Adrenal gland (tissue), 12 donors: ENCODE measurements around the gene OGDH. TPM values are rescaled to one million over a fixed set of nuclear protein-coding genes. Genes with fewer than 3 reads are reported as not detected.
"Not testable (repeated sequence)": the region's sequence is repeated elsewhere in the genome, so short reads cannot be mapped to it uniquely, and the experiment has no call there.

Experiments
- DNase-seq, 7 donors: peaks; one replicate each; pipeline ENCODE4 v3.0.0-alpha.2; 2019 to 2020
- H3K27ac ChIP-seq, 5 donors: fragments of 200-600 bp; sonication (generic) in 4 of 5; 1 replicate in 3 of 5; 2 replicates in 2 of 5; pipeline versions ENCODE4 v1.5.1 to v1.8.0; 2016 to 2020; ENCODE audit warnings: mild to moderate bottlenecking in 1 of 5
- H3K27me3 ChIP-seq: fragments of 200-600 bp; 2 replicates; pipeline ENCODE4 v1.8.0; 2021
- H3K36me3 ChIP-seq, 2 donors: fragments of 200-600 bp; replicated peaks in 1 of 2; 1 replicate in 1 of 2; 2 replicates in 1 of 2; pipeline versions ENCODE4 v1.5.1 to v1.8.0; 2018 to 2022
- H3K4me1 ChIP-seq, 2 donors: fragments of 200-600 bp; replicated peaks in 1 of 2; 1 replicate in 1 of 2; 2 replicates in 1 of 2; pipeline versions ENCODE4 v1.5.1 to v1.8.0; 2018 to 2021
- H3K4me3 ChIP-seq, 4 donors: fragments of 200-600 bp; sonication (generic) in 3 of 4; one replicate each; pipeline ENCODE4 v1.5.1; 2016 to 2018
- H3K9me3 ChIP-seq, 3 donors: fragments of 200-600 bp; sonication (generic) in 1 of 3; replicated peaks in 1 of 3; 1 replicate in 2 of 3; 2 replicates in 1 of 3; pipeline versions ENCODE4 v1.5.1 to v1.8.0; 2016 to 2021
- POLR2A ChIP-seq, 2 donors: fragments of 450-650 bp; IDR thresholded peaks; one replicate each; pipeline ENCODE4 v1.6.1; 2017; ENCODE audit warnings: antibody characterized with exemption in 2 of 2, mild to moderate bottlenecking in 2 of 2, moderate library complexity in 1 of 2
- WGBS, 4 donors: extraction: QIAGEN DNeasy Blood & Tissue Kit in 2 of 4; methylation state at CpG; one replicate each; pipeline versions ENCODE4 v1.1.5 to v1.1.7; 2013 to 2017; 5-methylcytosine and 5-hydroxymethylcytosine counted together
- intact Hi-C, 2 donors: fragments of 100-400 bp; cut with DNase I; formaldehyde crosslinking; loops; one replicate each; pipeline versions ENCODE4 v1.14.1 to v1.15.0; 2022 to 2023
- polyA plus RNA-seq, 3 donors: library from polyadenylated mRNA; stranded (reverse); fragments of 200-250 nt in 2 of 3; fragments of 350-450 nt in 1 of 3; fragmentation: Illumina TruSeq in 1 of 3; extraction: RNeasy Lipid Tissue Mini Kit (QIAGEN cat#74804) in 1 of 3; gene quantifications; one replicate each; pipeline ENCODE4 v1.2.3, GENCODE V29; 2013 to 2014
- total RNA-seq, 9 donors: library from RNA; depleted of rRNA in 4 of 9; stranded (reverse); fragments of >200 nt in 4 of 9; fragments of 120-200 nt in 1 of 9; fragmentation: NEBNext Ultra II Directional in 1 of 9; extraction: Animal tissue kit (Norgen Biotek cat#: 25700) in 1 of 9; gene quantifications; one replicate each; pipeline versions ENCODE4 v1.1.0 to v1.2.4, GENCODE V29; 2013 to 2023
- TF ChIP-seq, protein P1 (sequence below), 6 experiments: fragments of 450-650 bp in 4 of 6; fragments of 200-600 bp in 2 of 6; sonication (generic) in 1 of 6; IDR thresholded peaks; 1 replicate in 5 of 6; 2 replicates in 1 of 6; pipeline versions ENCODE4 v1.5.1 to v1.8.0; 2016 to 2021; ENCODE audit warnings: antibody characterized with exemption in 6 of 6, mild to moderate bottlenecking in 2 of 6, moderate library complexity in 1 of 6
- donor health status: healthy with polysubstance abuse.
- donor health status: Bipolar disorder and iron deficiency.
- donor health status: DM: yes; HTN: yes; CAD: no.
- donor health status: DM: no; HTN: no; CAD: no.
- donor health status: DM: no; HTN: no; CAD: no.
- donor health status: DM: yes; HTN: yes; CAD: no.

Gene OGDH
- total and polyA plus RNA-seq, 12 donors = 46.0 to 284 (median 144) TPM

DNA sequence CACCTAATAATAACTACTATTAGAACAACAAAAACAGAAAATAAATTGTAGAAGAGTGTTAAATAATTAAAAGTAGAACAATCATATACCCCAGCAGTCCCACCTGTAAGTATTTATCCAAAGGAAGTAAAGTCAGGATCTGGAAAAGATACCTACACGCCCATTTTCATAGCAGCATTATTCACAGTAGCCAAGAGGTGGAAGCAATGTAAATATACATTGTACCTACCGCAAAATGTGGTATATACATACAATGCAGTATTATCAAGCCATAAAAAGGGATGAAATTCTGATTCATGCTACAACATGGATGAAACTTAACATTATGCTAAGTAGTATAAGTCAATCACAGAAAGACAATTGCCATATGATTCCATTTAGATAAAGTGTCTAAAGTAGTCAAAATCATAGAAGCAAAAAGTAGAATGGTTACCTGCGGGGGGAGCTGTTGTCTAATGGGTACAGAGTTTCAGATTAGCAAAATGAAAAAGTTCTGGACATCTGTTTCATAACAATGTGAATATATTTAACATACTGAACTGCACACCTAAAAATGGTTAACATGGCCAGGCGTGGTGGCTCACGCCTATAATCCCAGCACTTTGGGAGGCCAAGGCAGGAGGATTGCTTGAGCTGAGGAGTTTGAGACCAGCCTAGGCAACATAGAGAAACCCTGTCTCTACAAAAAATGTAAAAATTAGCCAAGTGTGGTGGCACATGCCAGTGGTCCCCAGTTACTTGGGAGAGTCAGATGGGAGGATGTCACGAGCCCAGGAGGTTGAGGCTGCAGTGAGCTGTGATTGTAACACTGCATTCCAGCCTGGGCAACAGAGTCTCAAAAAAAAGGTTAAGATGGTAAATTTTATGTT is 18.4 kb upstream of the OGDH start:
- intact Hi-C loops = loop anchor here (5.0 to 10.0 kb wide), 3 partner anchors 177 to 334 kb away; no protein-coding TSS in a partner anchor

DNA sequence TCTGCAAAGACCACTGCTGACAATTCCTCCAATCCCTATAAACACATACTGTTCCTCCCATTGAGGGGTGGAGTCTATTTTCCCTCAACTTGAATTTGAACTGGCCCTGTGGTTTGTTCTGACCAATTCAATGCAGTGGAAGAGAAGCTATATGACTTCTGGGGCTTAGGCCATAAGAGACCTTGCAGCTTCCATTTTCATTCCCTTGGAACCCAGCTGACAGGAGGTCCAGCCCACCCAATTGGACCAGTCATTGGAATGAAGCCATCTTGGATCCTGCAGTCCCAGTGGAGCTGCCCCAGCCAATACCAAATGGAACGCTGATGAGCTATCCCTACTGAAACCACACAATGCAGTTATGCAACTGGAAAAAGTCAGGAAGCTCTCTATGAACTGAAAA is 15.5 kb upstream of the OGDH start:
- Histone ChIP-seq H3K27me3 (no peaks in the 10 kb centered on the region), H3K4me1 (no peaks in the 10 kb centered on the region), H3K9me3 (no peaks in the 10 kb centered on the region), H3K4me3 (no peak overlapping the region), H3K36me3 (no peaks in the 10 kb centered on the region), H3K27ac (no peak overlapping the region)
- intact Hi-C loops = loop anchor here (5.0 to 10.0 kb wide), 2 partner anchors 174 to 256 kb away; partner anchors contain the start of gene H2AZ2 (in 1 of the 2)
- WGBS, 4 donors = 87 to 92% (median 89%) methylated on average over 1 of the region's 1 CpG
- no peak for DNase-seq
- TF ChIP-seq POLR2A (IDR thresholded peaks at IDR 0.05) = no peak
- TF ChIP-seq, protein P1, sequence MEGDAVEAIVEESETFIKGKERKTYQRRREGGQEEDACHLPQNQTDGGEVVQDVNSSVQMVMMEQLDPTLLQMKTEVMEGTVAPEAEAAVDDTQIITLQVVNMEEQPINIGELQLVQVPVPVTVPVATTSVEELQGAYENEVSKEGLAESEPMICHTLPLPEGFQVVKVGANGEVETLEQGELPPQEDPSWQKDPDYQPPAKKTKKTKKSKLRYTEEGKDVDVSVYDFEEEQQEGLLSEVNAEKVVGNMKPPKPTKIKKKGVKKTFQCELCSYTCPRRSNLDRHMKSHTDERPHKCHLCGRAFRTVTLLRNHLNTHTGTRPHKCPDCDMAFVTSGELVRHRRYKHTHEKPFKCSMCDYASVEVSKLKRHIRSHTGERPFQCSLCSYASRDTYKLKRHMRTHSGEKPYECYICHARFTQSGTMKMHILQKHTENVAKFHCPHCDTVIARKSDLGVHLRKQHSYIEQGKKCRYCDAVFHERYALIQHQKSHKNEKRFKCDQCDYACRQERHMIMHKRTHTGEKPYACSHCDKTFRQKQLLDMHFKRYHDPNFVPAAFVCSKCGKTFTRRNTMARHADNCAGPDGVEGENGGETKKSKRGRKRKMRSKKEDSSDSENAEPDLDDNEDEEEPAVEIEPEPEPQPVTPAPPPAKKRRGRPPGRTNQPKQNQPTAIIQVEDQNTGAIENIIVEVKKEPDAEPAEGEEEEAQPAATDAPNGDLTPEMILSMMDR (IDR thresholded peaks at IDR 0.05) = no peak

More for the DNA sequence above, 18.4 kb upstream of the OGDH start:
- TF ChIP-seq, protein P1 (IDR thresholded peaks at IDR 0.05) = peak; percentile 46 to 79 (median 67)
- no peak for TF ChIP-seq POLR2A (IDR thresholded peaks at IDR 0.05)
- no peaks in the 10 kb centered on the region for H3K9me3 ChIP-seq
- 17 to 24% (median 23%) methylated on average over 6 of the region's 6 CpGs for WGBS, 4 donors
- no peak overlapping the region for H3K27ac ChIP-seq
- peak; percentile 51 to 81 (median 64) for DNase-seq
- H3K36me3 ChIP-seq = no peaks in the 10 kb centered on the region
- H3K4me1 ChIP-seq = peaks cover 0 to under 1% of the 10 kb centered on the region in 2 donors
- no peak overlapping the region for H3K4me3 ChIP-seq
- no peaks in the 10 kb centered on the region for H3K27me3 ChIP-seq

DNA sequence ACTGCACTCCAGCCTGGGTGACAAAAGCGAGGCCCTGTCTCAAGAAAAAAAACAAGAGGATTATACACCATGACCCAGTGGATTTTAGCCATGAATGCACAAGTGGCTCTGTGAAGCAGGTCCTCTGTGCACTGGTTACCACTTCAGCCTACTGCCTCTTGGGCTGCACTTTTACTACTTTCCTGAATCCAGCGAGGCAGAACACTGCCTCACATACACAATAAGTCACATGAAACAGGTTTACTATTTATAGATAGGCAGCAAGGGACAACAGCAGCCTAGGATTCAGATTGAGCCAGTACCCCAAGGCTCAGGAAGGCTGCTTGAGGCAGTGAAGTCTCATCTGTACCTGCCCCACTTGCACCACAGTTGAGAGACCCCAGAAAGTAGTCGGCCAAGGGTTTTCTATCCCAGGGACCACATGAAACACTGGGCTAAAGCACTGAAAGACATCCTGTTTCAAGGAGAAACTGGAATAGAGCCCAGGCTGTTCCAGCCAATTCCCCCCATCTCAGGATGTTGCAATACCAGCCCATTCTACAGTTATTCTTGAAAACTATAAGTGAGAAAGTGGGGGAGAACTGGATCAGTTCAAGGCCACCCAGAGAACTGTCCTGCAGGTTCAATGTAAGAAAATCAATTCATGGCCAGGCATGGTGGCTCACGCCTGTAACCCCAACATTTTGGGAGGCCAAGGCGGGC is 10.3 kb upstream of the OGDH start:
- intact Hi-C loops = loop anchor here in 1 of 2 donors (10.0 kb wide), 1 partner anchor 169 kb away; no protein-coding TSS in a partner anchor

DNA sequence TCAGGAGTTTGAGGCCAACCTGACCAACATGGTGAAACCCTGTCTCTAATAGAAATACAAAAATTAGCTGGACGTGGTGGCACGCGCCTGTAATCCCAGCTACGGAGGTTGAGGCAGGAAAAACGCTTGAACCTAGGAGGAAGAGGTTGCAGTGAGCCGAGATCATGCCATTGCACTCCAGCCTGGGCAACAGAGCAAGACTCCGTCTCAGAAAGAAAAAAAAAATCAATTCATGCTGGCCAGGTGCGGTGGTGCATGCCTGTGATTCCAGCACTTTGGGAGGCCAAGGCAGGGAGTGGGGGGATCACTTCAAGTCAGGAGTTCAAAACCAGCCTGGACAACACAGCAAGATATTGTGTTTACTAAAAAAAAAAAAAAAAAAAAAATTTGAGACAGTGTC is 9.2 kb upstream of the OGDH start:
- intact Hi-C loops = loop anchor here in 1 of 2 donors (10.0 kb wide), 1 partner anchor 168 kb away; no protein-coding TSS in a partner anchor
- H3K4me1 ChIP-seq, DNase-seq, H3K9me3 ChIP-seq, H3K36me3 ChIP-seq, H3K27me3 ChIP-seq, H3K27ac ChIP-seq, H3K4me3 ChIP-seq: not testable (repeated sequence)
- WGBS, 4 donors = 83 to 92% (median 91%) methylated on average over 8 of the region's 8 CpGs

More for the DNA sequence above, 10.3 kb upstream of the OGDH start:
- Histone ChIP-seq H3K36me3 (no peaks in the 10 kb centered on the region), H3K27ac (no peak overlapping the region), H3K4me3 (no peak overlapping the region), H3K27me3 (no peaks in the 10 kb centered on the region), H3K9me3 (no peaks in the 10 kb centered on the region), H3K4me1 (no peaks in the 10 kb centered on the region)
- WGBS, 4 donors = 67 to 78% (median 74%) methylated on average over 5 of the region's 5 CpGs
- TF ChIP-seq, protein P1 (IDR thresholded peaks at IDR 0.05) = no peak
- TF ChIP-seq POLR2A (IDR thresholded peaks at IDR 0.05) = no peak
- no peak for DNase-seq
